Measurements from ENCODE around the gene CCDC88C.
A peak's percentile ranks its signal among the peaks of the same experiment; 100 is the strongest.

Gene CCDC88C

DNA sequence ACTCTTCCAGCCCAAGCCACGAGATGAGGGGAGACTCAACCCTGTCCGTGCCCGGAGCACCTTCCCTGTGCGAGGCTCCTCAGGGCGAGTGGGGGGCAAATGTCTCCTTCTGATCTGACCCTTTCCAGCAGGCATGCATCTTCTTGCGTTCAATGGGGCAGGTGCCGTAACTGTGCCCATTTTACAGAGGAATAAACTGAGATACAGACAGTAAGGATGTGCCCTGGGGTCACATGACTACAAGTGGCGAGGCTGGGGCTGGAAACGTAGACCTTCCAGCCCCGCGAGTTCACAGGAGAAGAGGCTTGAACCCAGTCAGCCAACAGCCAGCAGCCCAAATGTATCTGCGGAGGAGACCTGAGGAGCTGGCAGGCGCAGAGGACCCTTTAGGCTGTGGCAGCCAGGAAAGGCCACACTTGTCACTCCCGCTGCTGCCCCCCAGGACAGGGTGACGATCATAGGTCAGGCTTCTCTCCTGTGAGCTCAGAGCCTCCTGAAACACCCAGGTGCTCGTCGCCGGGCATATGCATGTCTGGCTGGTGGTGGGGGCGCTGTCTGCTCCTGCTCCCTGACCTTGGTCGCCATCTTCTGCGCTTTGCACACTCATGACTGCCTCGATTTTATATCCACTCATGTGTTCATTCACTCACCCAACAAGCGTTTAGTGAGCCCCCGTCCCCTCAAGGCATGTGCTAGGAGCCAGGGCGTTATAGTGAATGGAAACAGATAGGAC is 41.7 kb downstream of the CCDC88C start:
- TF ChIP-seq, protein P1, sequence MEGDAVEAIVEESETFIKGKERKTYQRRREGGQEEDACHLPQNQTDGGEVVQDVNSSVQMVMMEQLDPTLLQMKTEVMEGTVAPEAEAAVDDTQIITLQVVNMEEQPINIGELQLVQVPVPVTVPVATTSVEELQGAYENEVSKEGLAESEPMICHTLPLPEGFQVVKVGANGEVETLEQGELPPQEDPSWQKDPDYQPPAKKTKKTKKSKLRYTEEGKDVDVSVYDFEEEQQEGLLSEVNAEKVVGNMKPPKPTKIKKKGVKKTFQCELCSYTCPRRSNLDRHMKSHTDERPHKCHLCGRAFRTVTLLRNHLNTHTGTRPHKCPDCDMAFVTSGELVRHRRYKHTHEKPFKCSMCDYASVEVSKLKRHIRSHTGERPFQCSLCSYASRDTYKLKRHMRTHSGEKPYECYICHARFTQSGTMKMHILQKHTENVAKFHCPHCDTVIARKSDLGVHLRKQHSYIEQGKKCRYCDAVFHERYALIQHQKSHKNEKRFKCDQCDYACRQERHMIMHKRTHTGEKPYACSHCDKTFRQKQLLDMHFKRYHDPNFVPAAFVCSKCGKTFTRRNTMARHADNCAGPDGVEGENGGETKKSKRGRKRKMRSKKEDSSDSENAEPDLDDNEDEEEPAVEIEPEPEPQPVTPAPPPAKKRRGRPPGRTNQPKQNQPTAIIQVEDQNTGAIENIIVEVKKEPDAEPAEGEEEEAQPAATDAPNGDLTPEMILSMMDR (conservative IDR thresholded peaks at IDR 0.05; ENCODE audit: low read depth, low read length), result no peak
- Histone ChIP-seq H4K20me1 (ENCODE audit: insufficient read depth) (no peaks in the 10 kb centered on the region), H3K4me1 (ENCODE audit: low read depth, poor library complexity, severe bottlenecking) (peaks cover 69% of the 10 kb centered on the region), H3K4me2 (no peak overlapping the region; the same call in 1 of the 2 replicates), H3K27me3 (ENCODE audit: insufficient read depth, low read depth) (no peaks in the 10 kb centered on the region), H3K4me3 (IDR thresholded peaks at IDR 0.05; ENCODE audit: insufficient read depth, low read depth, low read length) (no peak overlapping the region), H3K27ac (no peak overlapping the region), H3K79me2 (ENCODE audit: insufficient read depth, low read depth) (peaks cover 37% of the 10 kb centered on the region), H2AFZ (ENCODE audit: low read depth) (no peak overlapping the region), H3K36me3 (ENCODE audit: insufficient read depth) (no peaks in the 10 kb centered on the region), H3K9ac (no peak overlapping the region)

DNA sequence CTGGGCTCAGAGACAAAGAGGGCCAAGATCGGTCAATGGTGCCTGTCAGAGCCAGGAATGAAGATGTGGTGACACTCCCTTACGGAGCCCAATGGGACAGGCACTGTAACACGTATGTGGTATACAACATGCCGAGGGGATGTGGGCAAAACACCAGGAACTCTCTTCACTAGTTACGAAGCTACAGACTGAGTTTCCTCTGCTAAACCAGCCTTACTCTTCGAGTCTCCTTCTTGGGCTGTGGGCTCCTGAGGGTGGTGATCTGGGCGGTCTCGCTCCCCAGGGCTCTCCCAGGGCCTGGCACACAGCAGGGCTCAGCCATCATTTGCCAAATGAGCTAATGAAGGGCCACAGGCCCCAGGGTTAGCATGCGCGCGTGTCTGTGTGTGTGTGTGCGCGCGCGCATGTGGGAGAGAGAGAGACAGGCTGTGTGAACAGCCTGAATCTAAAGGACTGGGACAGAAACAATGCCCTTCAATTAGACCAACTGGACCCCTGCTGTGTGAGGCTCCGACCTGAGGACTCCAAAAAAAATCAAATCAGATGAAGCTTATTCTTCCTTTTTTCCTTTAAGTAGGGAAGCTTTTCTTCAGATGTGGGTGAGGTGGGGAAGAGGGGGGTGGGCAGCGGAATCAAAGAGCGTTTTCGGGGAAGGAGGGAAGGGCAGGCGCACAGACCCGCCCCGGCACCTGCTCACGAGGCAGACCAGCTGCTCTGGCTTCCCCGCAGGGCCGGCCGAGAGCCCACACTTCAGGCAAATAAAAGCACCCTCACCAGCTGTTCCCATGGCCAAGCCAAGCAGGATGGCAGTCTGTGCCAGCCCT is 42.5 kb downstream of the CCDC88C start:
- Histone ChIP-seq H3K4me2 (peak overlapping the region; percentile 62; the same call in 1 of the 2 replicates), H3K27ac (no peak overlapping the region; the same call in 1 of the 2 replicates), H4K20me1 (ENCODE audit: insufficient read depth) (no peaks in the 10 kb centered on the region), H3K4me1 (ENCODE audit: low read depth, poor library complexity, severe bottlenecking) (peaks cover 77% of the 10 kb centered on the region), H3K79me2 (ENCODE audit: insufficient read depth, low read depth) (peaks cover 37% of the 10 kb centered on the region), H3K4me3 (IDR thresholded peaks at IDR 0.05; ENCODE audit: insufficient read depth, low read depth, low read length) (no peak overlapping the region), H3K9ac (no peak overlapping the region), H3K27me3 (ENCODE audit: insufficient read depth, low read depth) (no peaks in the 10 kb centered on the region), H3K36me3 (ENCODE audit: insufficient read depth) (no peaks in the 10 kb centered on the region), H2AFZ (ENCODE audit: low read depth) (no peak overlapping the region)
- TF ChIP-seq, protein P1 (conservative IDR thresholded peaks at IDR 0.05; ENCODE audit: low read depth, low read length), result no peak

GRCh38 chr14:91374287-91374878 is 43.2 kb downstream of the CCDC88C start:
- Histone ChIP-seq H3K27ac (peak overlapping the region; percentile 80), H3K36me3 (ENCODE audit: insufficient read depth) (no peaks in the 10 kb centered on the region), H2AFZ (ENCODE audit: low read depth) (no peak overlapping the region), H3K27me3 (ENCODE audit: insufficient read depth, low read depth) (no peaks in the 10 kb centered on the region), H3K4me3 (IDR thresholded peaks at IDR 0.05; ENCODE audit: insufficient read depth, low read depth, low read length) (no peak overlapping the region), H3K4me2 (peak overlapping the region; percentile 62; the same call in 1 of the 2 replicates), H3K79me2 (ENCODE audit: insufficient read depth, low read depth) (peaks cover 43% of the 10 kb centered on the region), H3K9ac (no peak overlapping the region), H4K20me1 (ENCODE audit: insufficient read depth) (no peaks in the 10 kb centered on the region), H3K4me1 (ENCODE audit: low read depth, poor library complexity, severe bottlenecking) (peaks cover 84% of the 10 kb centered on the region)
- TF ChIP-seq, protein P1 (conservative IDR thresholded peaks at IDR 0.05; ENCODE audit: low read depth, low read length), result no peak

DNA sequence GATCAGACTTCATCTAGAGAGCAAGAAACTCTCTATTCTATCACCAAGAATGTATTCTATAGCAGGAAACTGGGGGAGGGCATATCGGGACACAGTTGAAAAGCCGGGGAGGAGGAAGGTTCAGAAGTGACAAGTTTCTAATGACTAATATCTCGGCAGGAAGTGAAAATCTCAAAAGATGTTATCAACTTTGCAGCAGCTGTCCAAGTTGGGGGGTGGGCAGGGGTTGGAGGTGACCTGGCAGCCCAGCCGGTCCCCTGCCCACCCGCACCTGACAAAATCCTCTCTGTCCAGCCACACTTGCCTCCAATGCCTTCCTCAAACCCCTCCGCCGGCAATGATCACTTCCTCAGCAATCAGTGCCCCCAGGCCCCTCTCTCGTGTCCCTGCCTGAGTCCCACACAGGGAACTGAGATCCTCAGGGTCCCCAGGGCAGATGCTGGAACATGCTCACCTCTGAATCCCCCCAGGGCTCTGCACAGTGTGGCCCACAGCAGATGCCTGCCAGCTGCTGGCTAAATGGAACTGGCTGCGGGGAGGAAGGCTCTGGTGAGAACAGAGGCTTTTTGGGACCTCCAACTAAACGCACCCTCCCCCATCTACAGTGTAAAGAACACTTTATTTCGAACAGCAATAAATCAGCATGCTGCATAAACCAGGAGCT is 43.9 kb downstream of the CCDC88C start:
- Histone ChIP-seq H3K36me3 (ENCODE audit: insufficient read depth) (no peaks in the 10 kb centered on the region), H3K27ac (peak overlapping the region; percentile 80), H3K9ac (peak overlapping the region; percentile 53), H3K4me1 (ENCODE audit: low read depth, poor library complexity, severe bottlenecking) (peaks cover 90% of the 10 kb centered on the region), H3K79me2 (ENCODE audit: insufficient read depth, low read depth) (peaks cover 48% of the 10 kb centered on the region), H3K4me3 (IDR thresholded peaks at IDR 0.05; ENCODE audit: insufficient read depth, low read depth, low read length) (no peak overlapping the region), H2AFZ (ENCODE audit: low read depth) (no peak overlapping the region), H3K27me3 (ENCODE audit: insufficient read depth, low read depth) (no peaks in the 10 kb centered on the region), H3K4me2 (peak overlapping the region; percentile 62), H4K20me1 (ENCODE audit: insufficient read depth) (no peaks in the 10 kb centered on the region)
- TF ChIP-seq, protein P1 (conservative IDR thresholded peaks at IDR 0.05; ENCODE audit: low read depth, low read length), result no peak

Measured in KMS-11 (cell line).